Measurements from ENCODE around the gene CPNE6.

The CPNE6 gene

GRCh38 chr14:24054646-24055045, 16.7 kb upstream of the CPNE6 start:
- DNase-seq (ENCODE audit: low read depth in 2 of 2) = no peak

- DNase-seq (ENCODE audit: low read depth in 2 of 2) = no peak
These were observed 15.2 kb upstream of the CPNE6 start for GRCh38 chr14:24055971-24056799.

DNA sequence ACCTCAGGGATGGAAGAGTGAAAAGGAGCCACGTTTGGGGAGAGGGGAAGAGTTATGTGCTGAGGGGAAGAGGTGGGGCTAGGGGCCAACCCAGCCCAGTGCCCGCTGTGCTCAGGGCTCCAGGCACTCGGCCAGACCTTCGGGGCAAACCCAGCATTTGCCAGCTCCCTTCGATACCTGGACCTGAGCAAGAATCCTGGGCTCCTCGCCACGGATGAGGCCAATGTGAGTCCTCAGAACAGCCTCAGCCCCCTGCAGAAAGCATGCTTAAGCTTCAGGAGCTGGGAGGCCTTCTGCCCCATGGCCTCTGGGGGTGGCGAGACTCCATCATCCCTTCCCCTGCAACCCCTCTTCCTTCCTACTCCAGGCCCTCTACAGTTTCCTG, 14.6 kb upstream of the CPNE6 start:
- DNase-seq (ENCODE audit: low read depth in 2 of 2) = no peak

DNA sequence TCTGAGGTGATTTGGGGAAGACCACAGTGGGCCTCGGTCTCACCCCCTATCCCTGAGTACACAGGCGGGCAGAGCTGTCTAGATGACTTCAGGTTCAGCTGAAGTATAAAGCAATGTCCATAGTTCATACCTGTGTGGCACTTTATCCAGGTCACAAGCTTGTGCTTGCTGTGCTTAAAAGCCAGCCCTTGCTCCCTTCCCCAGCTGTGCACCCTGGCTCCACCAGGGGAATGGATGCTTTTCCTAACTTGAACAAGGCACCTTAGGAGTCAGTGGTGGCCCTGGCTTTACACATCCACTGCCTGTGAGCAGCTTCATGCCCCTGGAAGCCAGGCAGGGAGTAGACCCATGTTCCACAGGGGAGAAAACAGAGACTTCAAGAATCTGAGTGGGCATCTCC, 14.1 kb upstream of the CPNE6 start:
- DNase-seq (ENCODE audit: low read depth in 2 of 2) = no peak

DNA sequence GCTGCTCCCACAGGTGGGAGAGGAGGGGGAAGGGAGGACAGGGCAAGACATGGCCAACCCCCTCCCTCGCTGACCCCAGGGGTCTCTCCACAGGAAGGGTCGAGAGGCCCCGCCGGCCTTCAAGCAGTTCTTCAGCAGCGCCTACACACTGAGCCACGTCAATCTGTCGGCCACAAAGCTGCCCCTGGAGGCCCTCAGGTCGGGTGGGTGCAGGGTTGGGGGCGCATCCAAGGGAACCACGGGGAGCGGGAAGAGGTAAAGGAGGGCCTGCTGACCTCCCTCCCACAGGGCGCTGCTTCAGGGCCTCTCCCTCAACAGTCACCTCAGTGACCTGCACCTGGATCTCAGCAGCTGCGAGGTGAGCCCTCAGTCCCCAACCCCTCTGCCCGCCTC, 13.5 kb upstream of the CPNE6 start:
- DNase-seq (ENCODE audit: low read depth in 2 of 2) = no peak

GRCh38 chr14:24058260-24058950, 13.0 kb upstream of the CPNE6 start:
- no peak for DNase-seq (ENCODE audit: low read depth in 2 of 2)

GRCh38 chr14:24058951-24059475, 12.3 kb upstream of the CPNE6 start:
- no peak for DNase-seq (ENCODE audit: low read depth in 2 of 2)

- DNase-seq (ENCODE audit: low read depth in 2 of 2) = no peak
These were observed 11.4 kb upstream of the CPNE6 start for GRCh38 chr14:24059841-24060388.

- DNase-seq (ENCODE audit: low read depth in 2 of 2) = no peak
These were observed 10.9 kb upstream of the CPNE6 start for GRCh38 chr14:24060443-24060842.

DNA sequence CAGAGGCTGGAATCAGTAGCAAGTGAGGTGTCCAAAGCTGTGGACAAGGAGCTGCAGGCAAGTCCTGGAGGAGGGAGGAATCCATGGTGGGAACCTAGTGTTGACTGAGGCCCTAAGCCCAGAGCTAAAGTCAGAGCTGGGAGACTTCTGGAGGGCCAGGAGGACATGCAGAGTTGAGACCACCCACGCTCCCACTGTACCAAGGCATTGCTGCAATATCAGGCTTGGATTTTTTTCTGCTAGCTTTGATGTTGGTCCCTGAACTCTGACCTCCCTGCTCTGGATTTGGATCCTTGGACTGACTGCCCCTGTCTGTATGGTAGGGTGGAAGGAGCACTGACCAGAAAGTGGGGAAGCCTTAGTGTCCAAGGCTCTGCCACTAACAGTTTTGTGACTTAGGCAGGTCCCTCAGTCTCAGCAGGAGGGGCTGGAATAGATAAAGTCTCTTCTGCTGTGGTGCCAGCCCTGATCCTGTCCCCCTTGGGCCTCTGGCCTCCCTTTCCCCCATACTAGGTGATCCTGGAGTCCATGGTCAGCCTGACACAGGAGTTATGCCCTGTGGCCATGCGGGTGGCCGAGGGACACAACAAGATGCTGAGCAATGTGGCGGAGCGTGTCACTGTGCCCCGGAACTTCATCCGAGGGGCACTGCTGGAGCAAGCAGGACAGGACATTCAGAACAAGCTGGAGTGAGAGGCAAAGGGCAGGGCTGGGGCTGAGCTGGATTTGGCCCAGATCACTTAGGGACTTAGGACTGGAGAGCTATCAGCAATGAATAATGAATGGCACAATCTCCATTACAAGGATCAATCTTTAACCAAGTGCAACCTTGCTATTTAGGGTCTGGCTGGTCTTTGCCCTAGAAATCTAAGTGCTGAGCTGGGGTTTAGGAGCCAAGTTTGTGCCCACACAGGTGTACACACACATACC, 10.1 kb upstream of the CPNE6 start:
- no peak for DNase-seq (ENCODE audit: low read depth in 2 of 2)

DNA sequence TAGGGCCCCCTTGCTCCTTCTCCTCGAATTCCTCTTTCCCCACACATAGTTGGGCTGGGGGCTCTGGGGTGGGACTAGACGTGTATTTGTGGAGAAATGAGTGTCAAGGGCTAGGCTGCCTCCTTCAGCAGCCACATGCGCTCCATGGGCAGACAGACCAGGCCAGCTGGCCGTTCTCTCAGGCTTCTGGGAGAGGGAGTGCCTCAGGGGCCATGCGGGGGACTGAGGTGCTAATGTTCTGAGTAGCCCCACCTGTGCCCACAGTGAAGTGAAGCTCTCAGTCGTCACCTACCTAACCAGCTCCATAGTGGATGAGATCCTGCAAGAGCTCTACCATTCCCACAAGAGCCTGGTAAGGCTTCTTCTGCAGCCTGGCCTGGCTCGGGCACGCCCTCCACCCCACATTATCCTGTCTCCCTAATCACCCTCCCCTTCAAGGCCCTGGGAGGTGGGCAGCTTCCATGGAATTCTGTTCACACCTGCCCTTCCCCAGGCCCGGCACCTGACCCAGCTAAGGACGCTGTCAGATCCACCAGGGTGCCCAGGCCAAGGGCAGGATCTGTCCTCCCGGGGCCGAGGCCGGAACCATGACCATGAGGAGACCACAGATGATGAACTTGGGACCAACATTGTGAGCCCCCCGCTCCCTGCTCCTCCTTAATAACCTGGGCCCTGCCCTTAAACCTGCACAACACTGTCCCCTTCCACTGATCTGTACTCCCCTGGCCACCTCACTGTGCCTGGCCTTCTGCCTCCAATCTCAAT, 9.0 kb upstream of the CPNE6 start:
- no peak for DNase-seq (ENCODE audit: low read depth in 2 of 2)

DNA sequence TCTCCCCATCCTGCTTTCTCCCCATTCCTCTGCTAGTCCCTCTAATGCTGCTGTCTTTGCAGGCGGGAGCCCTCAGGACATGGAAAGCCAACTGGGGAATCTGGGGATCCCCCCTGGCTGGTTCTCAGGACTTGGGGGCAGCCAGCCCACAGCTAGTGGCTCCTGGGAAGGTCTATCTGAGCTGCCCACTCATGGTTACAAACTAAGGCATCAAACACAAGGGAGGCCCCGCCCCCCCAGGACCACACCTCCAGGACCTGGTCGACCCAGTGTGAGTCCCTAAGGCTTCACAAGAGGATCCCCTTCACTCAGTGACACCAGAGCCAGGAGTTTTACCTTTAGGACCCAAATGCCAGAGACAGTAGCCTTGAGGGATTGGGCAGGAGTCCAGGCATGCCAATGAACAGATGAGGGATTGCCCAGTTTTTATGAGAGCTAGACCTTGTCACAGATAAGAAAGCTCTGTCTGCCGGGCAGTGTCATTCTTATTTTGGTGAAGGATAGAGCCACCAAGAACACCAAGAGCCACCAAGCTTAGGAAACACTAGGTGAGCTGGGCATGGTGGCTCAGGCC, 8.0 kb upstream of the CPNE6 start:
- no peak for DNase-seq (ENCODE audit: low read depth in 2 of 2)

DNA sequence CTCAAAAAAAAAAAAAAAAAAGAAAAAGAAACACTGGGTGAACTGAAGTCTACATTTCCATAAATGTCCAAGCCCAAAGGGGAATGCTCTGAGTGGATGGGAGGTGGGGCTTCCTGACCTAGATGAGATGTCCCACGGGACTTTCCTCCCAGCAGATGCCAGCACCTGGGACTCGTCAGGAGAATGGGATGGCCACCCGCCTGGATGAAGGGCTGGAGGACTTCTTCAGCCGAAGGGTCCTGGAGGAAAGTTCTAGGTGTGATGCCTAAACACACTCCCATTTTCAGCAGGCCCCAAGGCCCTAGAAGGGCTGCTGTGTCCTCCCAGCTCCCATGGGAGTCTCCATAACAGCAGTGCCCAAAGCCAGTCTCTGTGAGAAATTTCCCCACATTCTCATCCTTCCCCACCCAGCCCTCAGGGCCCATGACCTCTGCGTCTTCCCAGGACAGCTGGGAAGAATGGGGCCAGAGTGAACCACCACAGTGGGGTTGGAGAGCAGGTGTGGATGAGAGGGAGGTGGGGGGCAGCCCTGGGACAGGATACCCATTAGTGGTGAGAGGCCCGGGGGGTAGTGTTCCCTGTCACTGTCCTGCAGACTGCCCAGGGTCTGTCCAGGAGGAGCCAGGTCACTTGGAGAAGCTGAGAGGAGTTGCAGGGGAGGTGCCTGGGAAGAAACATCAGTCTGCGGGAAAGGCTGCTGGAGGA, 7.1 kb upstream of the CPNE6 start:
- no peak for DNase-seq (ENCODE audit: low read depth in 2 of 2)

GRCh38 chr14:24064856-24065255, 6.5 kb upstream of the CPNE6 start:
- DNase-seq (ENCODE audit: low read depth in 2 of 2) = no peak

- no peak for DNase-seq (ENCODE audit: low read depth in 2 of 2)
These were observed 6.0 kb upstream of the CPNE6 start for GRCh38 chr14:24065408-24065807.

GRCh38 chr14:24066496-24067132, 4.7 kb upstream of the CPNE6 start:
- DNase-seq (ENCODE audit: low read depth in 2 of 2) = no peak

- DNase-seq (ENCODE audit: low read depth in 2 of 2) = no peak
These were observed 4.0 kb upstream of the CPNE6 start for GRCh38 chr14:24067133-24068082.

DNA sequence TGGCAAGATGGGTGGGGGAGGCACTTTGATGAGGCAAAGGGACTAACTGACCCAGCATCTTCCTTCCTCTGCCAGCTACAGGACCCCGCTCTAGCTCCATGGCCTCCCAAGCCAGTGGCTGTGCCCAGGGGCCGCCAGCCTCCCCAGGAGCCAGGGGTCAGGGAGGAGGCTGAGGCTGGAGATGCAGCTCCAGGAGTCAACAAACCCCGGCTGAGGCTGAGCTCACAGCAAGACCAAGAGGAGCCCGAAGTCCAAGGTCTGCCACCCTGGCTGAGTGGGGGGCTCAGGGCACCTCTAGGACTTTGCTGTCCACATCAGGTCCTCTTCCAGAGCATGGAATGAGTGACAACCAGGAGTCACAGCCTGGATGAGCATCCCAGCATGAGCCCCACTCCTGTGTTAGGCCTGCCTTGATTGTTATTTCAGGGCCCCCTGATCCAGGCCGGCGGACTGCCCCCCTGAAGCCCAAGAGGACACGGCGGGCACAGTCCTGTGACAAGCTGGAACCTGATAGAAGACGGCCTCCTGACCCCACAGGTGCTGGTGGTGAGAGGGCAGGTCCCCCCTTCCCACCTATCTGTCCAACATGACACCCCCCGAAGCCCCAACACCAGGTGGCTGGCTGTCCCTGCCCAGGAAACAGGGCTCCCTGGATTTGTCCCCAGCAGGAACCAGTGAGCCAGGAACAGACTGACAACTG, 2.5 kb upstream of the CPNE6 start:
- DNase-seq (ENCODE audit: low read depth in 2 of 2) = no peak

Data from stimulated activated CD4-positive, alpha-beta T cell treated with anti-CD3 and anti-CD28 coated beads, Interleukin-4, amount 100 ng/mL, for 48 hours (primary cell).